ENCODE data around the gene ASPA. TPM values are rescaled to one million over a fixed set of nuclear protein-coding genes. Genes with fewer than 3 reads are reported as not detected.
A peak's percentile ranks its signal among the peaks of the same experiment; 100 is the strongest.

The ASPA gene
- total and polyA plus RNA-seq, 10 of the 15 experiments (the other 5 are each of a cell fraction or from before 2014, with no cell fraction given), result 0.04 to 0.30 TPM; not detected in 8

DNA sequence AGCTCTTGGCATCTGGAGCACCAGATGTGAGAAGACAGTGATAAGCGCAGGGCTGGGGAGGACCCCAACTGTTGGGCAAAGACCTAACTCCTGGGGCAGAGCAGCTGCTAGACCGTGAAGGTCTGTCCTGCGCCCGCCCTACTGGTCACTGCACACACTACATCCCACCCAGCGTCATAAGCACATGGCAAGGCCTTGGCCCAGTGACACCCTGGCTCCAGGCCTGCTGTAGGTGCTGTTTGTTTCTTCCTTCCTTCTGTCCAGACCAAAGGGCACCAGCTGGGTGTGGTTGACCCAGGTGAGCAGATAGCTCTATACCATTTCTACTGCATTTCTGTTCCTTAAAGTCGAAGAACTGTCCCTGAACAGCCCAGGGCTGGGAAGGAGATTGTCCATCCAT, 75.4 kb downstream of the ASPA start:
- no peak for FAIRE-seq

More for the DNA sequence above, 75.4 kb downstream of the ASPA start:
- no peak overlapping the region for H3K4me3 ChIP-seq
- ChIA-PET POLR2A (no interaction called here), CTCF (no interaction called here), RAD21 (ENCODE audit: unreplicated experiment) (no interaction called here), SMC1A (ENCODE audit: uncharacterized antibody, unreplicated experiment) (no interaction called here)
- no peaks in the 10 kb centered on the region for H3K27me3 ChIP-seq (replicated peaks in 1 of 2; ENCODE audit: control insufficient read depth in 2 of 2, insufficient read depth in 2 of 2, low read length in 1 of 2)
- no peaks in the 10 kb centered on the region for H3K9me3 ChIP-seq (replicated peaks; ENCODE audit: control insufficient read depth, insufficient read depth, low read length)
- in situ Hi-C loops (cut with MboI), result no loop called here
- no peaks in the 10 kb centered on the region for H3K36me3 ChIP-seq (ENCODE audit: control insufficient read depth in 2 of 2, insufficient read depth in 2 of 2, low read length in 1 of 2)
- 88% methylated on average over 6 of the region's 6 CpGs for WGBS (ENCODE audit: insufficient coverage, insufficient replicate concordance, low lambda C conversion rate, missing lambda C conversion rate)
- H3K4me1 ChIP-seq (ENCODE audit: control insufficient read depth, insufficient read depth, low read length), result no peaks in the 10 kb centered on the region; the same call in 1 of the 2 replicates
- ATAC-seq (peak; percentile 51), DNase-seq (ENCODE audit: low read depth, low spot score) (no peak)
- H2AFZ ChIP-seq (ENCODE audit: control insufficient read depth, low read depth, low read length), result no peak overlapping the region
- BruUV-seq (replicated peaks), result no TSS peak
- H3K27ac ChIP-seq (ENCODE audit: control insufficient read depth, insufficient read depth), result no peak overlapping the region
- TF ChIP-seq, protein P1, sequence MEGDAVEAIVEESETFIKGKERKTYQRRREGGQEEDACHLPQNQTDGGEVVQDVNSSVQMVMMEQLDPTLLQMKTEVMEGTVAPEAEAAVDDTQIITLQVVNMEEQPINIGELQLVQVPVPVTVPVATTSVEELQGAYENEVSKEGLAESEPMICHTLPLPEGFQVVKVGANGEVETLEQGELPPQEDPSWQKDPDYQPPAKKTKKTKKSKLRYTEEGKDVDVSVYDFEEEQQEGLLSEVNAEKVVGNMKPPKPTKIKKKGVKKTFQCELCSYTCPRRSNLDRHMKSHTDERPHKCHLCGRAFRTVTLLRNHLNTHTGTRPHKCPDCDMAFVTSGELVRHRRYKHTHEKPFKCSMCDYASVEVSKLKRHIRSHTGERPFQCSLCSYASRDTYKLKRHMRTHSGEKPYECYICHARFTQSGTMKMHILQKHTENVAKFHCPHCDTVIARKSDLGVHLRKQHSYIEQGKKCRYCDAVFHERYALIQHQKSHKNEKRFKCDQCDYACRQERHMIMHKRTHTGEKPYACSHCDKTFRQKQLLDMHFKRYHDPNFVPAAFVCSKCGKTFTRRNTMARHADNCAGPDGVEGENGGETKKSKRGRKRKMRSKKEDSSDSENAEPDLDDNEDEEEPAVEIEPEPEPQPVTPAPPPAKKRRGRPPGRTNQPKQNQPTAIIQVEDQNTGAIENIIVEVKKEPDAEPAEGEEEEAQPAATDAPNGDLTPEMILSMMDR (IDR thresholded peaks at IDR 0.05 in 2 of 3, conservative IDR thresholded peaks at IDR 0.05 in 1 of 3; ENCODE audit: control insufficient read depth in 2 of 3, extremely low read depth in 1 of 3, insufficient read depth in 1 of 3, low read depth in 3 of 3, low read length in 3 of 3), result 0 out of 6 replicates have a peak, but pooled peaks of 1 of the 3 experiments have one; percentile 7
- TF ChIP-seq, protein P2, sequence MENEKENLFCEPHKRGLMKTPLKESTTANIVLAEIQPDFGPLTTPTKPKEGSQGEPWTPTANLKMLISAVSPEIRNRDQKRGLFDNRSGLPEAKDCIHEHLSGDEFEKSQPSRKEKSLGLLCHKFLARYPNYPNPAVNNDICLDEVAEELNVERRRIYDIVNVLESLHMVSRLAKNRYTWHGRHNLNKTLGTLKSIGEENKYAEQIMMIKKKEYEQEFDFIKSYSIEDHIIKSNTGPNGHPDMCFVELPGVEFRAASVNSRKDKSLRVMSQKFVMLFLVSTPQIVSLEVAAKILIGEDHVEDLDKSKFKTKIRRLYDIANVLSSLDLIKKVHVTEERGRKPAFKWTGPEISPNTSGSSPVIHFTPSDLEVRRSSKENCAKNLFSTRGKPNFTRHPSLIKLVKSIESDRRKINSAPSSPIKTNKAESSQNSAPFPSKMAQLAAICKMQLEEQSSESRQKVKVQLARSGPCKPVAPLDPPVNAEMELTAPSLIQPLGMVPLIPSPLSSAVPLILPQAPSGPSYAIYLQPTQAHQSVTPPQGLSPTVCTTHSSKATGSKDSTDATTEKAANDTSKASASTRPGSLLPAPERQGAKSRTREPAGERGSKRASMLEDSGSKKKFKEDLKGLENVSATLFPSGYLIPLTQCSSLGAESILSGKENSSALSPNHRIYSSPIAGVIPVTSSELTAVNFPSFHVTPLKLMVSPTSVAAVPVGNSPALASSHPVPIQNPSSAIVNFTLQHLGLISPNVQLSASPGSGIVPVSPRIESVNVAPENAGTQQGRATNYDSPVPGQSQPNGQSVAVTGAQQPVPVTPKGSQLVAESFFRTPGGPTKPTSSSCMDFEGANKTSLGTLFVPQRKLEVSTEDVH (IDR thresholded peaks at IDR 0.05; ENCODE audit: low read depth, partially characterized antibody), result no peak
- no peak for TF ChIP-seq NR2C2 (IDR thresholded peaks at IDR 0.05; ENCODE audit: borderline replicate concordance, control insufficient read depth, insufficient read length, low read depth)
- H3K9ac ChIP-seq (ENCODE audit: control insufficient read depth, insufficient read depth, low read length), result no peak overlapping the region
- intact Hi-C loops (cut with micrococcal nuclease; ENCODE audit: unreplicated experiment), result loop anchor here (10.0 kb wide), 1 partner anchor 114 kb away; the partner anchor contains the start of genes EMC6 and TAX1BP3
- H3K79me2 ChIP-seq (ENCODE audit: control insufficient read depth, insufficient read depth, low read length), result no peaks in the 10 kb centered on the region
- no peak overlapping the region for H3K4me2 ChIP-seq (ENCODE audit: control insufficient read depth, insufficient read depth)
- no peaks in the 10 kb centered on the region for H4K20me1 ChIP-seq (ENCODE audit: control insufficient read depth, insufficient read depth)

Measured in GM12878 (cell line).